HG02981 (cell line): Measurements from ENCODE around the gene THSD1.

Experiments used
- ATAC-seq: cut with Tn5 transposase; IDR thresholded peaks from one replicate; pipeline ENCODE4 v1.9.1; 2021; ENCODE audit warnings: mild to moderate bottlenecking, moderate library complexity; ENCODE audit not compliant: unreplicated experiment

The THSD1 gene

GRCh38 chr13:52405767-52406494, at the start of gene THSD1:
Gene THSD1, minus strand, starts transcription at chr13:52406172. Its CDS starts 3,572 bp downstream, at chr13:52402600.
- ATAC-seq: peak; percentile 49

- ATAC-seq: peak; percentile 30
Observed at GRCh38 chr13:52455677-52456041, 49.7 kb upstream of the THSD1 start.

GRCh38 chr13:52454820-52455676, 49.1 kb upstream of the THSD1 start, which contains the start of gene CKAP2:
Gene CKAP2, plus strand, starts transcription at chr13:52455478. Its CDS starts 79 bp downstream, at chr13:52455557.
- ATAC-seq: peak; percentile 72

GRCh38 chr13:52454459-52454819, 48.5 kb upstream of the THSD1 start:
- peak; percentile 22 for ATAC-seq

- no peak for ATAC-seq
Observed at GRCh38 chr13:52452470-52452869, 46.5 kb upstream of the THSD1 start.

- no peak for ATAC-seq
Observed at GRCh38 chr13:52451135-52451804, 45.3 kb upstream of the THSD1 start.

- no peak for ATAC-seq
Observed at GRCh38 chr13:52450793-52451116, 44.8 kb upstream of the THSD1 start.

- peak; percentile 69 for ATAC-seq
Observed at GRCh38 chr13:52450012-52450792, 44.2 kb upstream of the THSD1 start, which contains the start of gene VPS36. Gene VPS36, minus strand, starts transcription at chr13:52450634. Its CDS starts 40 bp downstream, at chr13:52450594.

GRCh38 chr13:52449331-52450011, 43.5 kb upstream of the THSD1 start:
- no peak for ATAC-seq

GRCh38 chr13:52447815-52448552, 42.0 kb upstream of the THSD1 start:
- ATAC-seq: no peak

- ATAC-seq: no peak
Observed at GRCh38 chr13:52447354-52447753, 41.4 kb upstream of the THSD1 start.

- ATAC-seq: no peak
Observed at GRCh38 chr13:52446265-52446664, 40.3 kb upstream of the THSD1 start.

- ATAC-seq: no peak
Observed at GRCh38 chr13:52432456-52432855, 26.5 kb upstream of the THSD1 start.

- no peak for ATAC-seq
Observed at GRCh38 chr13:52428295-52428694, 22.3 kb upstream of the THSD1 start.

- ATAC-seq: no peak
Observed at GRCh38 chr13:52421216-52421615, 15.2 kb upstream of the THSD1 start.

- ATAC-seq: no peak
Observed at GRCh38 chr13:52419080-52419479, 13.1 kb upstream of the THSD1 start.

- no peak for ATAC-seq
Observed at GRCh38 chr13:52414963-52415362, 9.0 kb upstream of the THSD1 start.

GRCh38 chr13:52414051-52414450, 8.1 kb upstream of the THSD1 start:
- no peak for ATAC-seq

- ATAC-seq: no peak
Observed at GRCh38 chr13:52412128-52412527, 6.2 kb upstream of the THSD1 start.

- ATAC-seq: peak; percentile 97
Observed at GRCh38 chr13:52411629-52412028, 5.7 kb upstream of the THSD1 start.
